22Rv1 (cell line): ENCODE measurements around the gene LGALS4.
"Not testable (repeated sequence)": the region's sequence is repeated elsewhere in the genome, so short reads cannot be mapped to it uniquely, and the experiment has no call there.

Source experiments
- H3K27ac ChIP-seq: fragments of 450-650 bp; 2 replicates; pipeline ENCODE4 v1.5.1; 2017
- ZFX ChIP-seq: fragments of 450-650 bp; IDR thresholded peaks from 2 replicates; pipeline ENCODE4 v1.6.1; 2017; ENCODE audit warnings: antibody characterized with exemption, borderline replicate concordance
- TF ChIP-seq, protein P1 (sequence below): fragments of 450-650 bp; IDR thresholded peaks from 2 replicates; pipeline ENCODE4 v1.5.1; 2017; ENCODE audit warnings: mild to moderate bottlenecking

LGALS4 gene

DNA sequence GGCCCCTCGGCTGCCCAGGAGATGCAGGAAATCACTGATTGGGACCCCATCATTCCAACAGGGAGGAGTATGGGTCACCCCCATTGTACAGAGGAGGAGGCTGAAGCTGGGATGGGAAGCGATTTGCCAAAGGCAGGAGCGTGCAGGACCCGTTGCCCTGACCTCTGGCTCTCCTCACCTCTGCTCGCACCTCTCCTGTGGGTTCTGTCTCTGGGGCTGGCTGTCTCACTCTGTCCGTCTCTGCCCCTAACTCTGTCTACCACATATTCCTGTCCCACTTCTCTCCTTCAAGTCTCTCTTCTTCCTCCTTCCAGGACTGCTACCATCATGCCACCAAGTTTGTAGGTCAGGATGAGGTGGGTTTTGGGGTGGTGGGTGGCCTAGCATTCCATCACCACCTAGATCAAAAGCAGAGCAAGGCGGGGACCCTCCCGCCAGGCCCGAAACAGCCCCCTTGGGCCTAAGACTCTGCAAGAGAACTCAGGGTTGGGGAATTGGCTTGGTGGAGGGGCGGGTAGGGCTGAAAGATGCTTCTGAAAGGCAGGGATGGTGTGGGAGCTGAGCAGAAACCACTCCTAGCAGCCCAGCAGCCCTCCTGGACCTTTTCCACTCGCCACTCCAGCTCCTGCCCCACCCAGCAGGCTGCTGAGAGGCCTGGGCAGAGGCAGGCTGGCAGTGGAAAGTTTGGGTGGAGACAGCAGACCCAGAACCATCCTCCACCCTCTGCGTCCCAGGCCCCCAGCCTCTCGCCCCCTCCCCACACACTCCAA is 38.4 kb downstream of the LGALS4 start:
- no peak for TF ChIP-seq ZFX
- TF ChIP-seq, protein P1, sequence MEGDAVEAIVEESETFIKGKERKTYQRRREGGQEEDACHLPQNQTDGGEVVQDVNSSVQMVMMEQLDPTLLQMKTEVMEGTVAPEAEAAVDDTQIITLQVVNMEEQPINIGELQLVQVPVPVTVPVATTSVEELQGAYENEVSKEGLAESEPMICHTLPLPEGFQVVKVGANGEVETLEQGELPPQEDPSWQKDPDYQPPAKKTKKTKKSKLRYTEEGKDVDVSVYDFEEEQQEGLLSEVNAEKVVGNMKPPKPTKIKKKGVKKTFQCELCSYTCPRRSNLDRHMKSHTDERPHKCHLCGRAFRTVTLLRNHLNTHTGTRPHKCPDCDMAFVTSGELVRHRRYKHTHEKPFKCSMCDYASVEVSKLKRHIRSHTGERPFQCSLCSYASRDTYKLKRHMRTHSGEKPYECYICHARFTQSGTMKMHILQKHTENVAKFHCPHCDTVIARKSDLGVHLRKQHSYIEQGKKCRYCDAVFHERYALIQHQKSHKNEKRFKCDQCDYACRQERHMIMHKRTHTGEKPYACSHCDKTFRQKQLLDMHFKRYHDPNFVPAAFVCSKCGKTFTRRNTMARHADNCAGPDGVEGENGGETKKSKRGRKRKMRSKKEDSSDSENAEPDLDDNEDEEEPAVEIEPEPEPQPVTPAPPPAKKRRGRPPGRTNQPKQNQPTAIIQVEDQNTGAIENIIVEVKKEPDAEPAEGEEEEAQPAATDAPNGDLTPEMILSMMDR = no peak
- no peak overlapping the region for H3K27ac ChIP-seq

GRCh38 chr19:38773469-38774177 is 39.1 kb downstream of the LGALS4 start, which contains the start of gene LGALS7:
Gene LGALS7, minus strand, starts transcription at chr19:38773517. Its CDS starts 25 bp downstream, at chr19:38773492.
- no peak within 1 kb of the TSS for H3K27ac ChIP-seq
- TF ChIP-seq, protein P1 = no peak
- TF ChIP-seq ZFX = no peak

GRCh38 chr19:38771569-38771968 is 41.2 kb downstream of the LGALS4 start:
- H3K27ac ChIP-seq = not testable (repeated sequence)

DNA sequence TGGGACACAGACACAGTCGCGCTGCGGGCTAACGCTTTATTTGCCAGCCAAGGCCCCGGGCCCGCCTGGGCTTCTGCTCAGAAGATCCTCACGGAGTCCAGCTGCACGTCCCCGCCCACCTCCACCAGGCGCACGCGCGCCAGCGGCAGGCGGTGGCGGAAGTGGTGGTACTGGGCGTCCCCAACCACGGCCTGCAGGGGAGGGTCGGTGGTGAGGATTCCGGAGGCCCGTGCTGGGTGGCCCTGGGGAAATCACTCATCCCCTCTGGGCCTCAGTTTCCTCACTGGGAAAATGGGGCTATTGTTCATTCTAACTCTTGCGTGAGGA is 41.8 kb downstream of the LGALS4 start:
- H3K27ac ChIP-seq = not testable (repeated sequence)

GRCh38 chr19:38770228-38770948 is 42.4 kb downstream of the LGALS4 start:
- not testable (repeated sequence) for H3K27ac ChIP-seq

DNA sequence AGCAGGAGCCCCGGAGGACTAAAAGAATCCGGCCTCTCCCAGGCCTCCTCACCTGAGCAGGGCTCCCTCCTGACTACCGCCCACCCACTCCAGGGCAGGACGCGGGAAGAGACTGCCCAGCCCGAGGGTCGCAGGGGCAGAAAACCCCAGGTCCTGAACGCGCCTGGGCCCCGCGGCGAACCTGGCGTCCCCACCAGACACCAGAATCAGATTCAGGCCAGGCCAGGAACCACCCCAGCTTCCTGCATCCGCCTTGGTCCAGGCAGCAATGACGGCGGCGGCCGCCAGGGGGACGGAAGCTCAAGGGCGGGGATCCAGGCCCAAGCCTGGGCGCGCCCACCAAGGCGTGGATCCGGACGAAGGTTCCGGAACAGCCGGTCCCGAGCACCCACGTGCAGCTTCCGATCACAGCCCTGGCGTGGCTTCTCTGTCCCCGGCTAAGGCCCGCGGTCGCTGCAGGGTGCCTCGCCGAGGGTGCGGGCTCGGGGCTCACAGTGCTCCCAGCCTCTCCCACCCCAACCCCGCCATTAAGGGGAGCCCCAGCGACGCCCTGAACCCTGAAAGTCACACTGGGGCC is 43.0 kb downstream of the LGALS4 start:
- H3K27ac ChIP-seq = no peak overlapping the region

DNA sequence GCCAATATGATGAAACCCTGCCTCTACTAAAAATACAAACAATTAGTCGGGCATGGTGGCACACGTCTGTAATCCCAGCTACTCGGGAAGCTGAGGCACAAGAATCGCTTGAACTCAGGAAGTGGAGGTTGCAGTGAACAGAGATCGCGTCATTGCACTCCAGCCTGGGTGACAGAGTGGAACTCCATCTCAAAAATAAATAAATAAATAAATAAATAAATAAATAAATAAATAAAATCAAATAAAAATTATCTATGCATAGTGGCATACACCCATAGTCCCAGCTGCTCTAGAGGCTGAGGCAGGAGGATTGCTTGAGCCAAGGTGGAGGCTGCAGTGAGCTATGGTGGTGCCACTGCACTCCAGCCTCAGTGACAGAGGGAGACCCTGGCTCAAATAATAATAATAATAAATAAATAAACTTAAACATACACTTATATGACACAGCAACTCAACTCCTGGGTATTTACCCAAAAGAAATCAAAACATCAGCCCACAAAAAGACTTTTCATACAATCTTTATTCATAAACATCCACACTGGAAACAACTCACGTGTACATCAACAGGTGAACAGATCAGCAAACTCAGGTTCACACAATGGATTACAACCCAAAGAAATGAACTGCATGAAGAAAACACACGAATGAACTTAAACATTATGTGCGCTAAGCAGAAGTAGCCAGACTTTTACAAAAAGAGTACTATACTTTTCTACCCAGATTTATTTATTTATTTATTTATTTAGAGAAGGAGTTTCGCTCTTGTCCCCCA is 46.3 kb downstream of the LGALS4 start:
- TF ChIP-seq, protein P1 = no peak
- no peak for TF ChIP-seq ZFX
- H3K27ac ChIP-seq = no peak overlapping the region

More for the DNA sequence above, 43.0 kb downstream of the LGALS4 start:
- TF ChIP-seq ZFX = no peak
- TF ChIP-seq, protein P1 = peak; percentile 34

DNA sequence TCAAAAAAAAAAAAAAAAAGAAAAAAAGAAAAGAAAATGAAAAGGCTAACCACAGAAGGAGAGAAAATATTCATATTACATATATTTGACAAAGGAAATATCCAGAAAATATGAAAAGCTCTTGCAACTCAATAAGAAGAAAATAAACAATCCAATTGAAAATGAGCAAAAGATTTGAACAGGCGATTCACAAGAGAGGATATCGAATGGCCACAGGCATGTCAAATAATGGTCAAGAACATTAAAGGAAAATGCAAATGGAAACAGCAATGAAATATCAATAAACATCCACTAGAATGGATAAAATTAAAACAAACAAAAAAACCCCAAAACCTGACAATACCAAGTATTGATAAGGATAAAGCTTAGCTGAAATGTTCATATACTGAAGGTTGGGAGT is 47.5 kb downstream of the LGALS4 start:
- no peak overlapping the region for H3K27ac ChIP-seq
- no peak for TF ChIP-seq ZFX
- TF ChIP-seq, protein P1 = no peak
